Stimulated activated naive CD8-positive, alpha-beta T cell treated with anti-CD3 and anti-CD28 coated beads, Interleukin-15, Interleukin-2, amounts not matched to agents 100 U/mL and 50 U/mL, for 24 hours (primary cell): ENCODE results near the gene FAM3C.

ENCODE experiments used
- ATAC-seq: fragments of 150-1000 bp; cut with Tn5 transposase; one replicate; pipeline ENCODE4 v1.10.0; 2021
- DNase-seq: peaks from one replicate; pipeline ENCODE4 v3.0.0; 2021

Gene FAM3C

GRCh38 chr7:121376979-121377378 is 19.1 kb downstream of the FAM3C start:
- DNase-seq = no peak
- ATAC-seq = no peak

- no peak for DNase-seq
- ATAC-seq = no peak
These were observed 22.9 kb downstream of the FAM3C start for GRCh38 chr7:121373177-121373576.

GRCh38 chr7:121372376-121373010 is 23.6 kb downstream of the FAM3C start:
- ATAC-seq = peak; percentile 84

GRCh38 chr7:121371883-121372282 is 24.2 kb downstream of the FAM3C start:
- ATAC-seq = no peak
- DNase-seq = no peak

More at GRCh38 chr7:121372376-121373010, 23.6 kb downstream of the FAM3C start:
- no peak for DNase-seq

GRCh38 chr7:121371367-121371766 is 24.7 kb downstream of the FAM3C start:
- ATAC-seq (no peak), DNase-seq (no peak)

- no peak for ATAC-seq
These were observed 26.6 kb downstream of the FAM3C start for GRCh38 chr7:121369462-121369861.

GRCh38 chr7:121366852-121367431 is 29.2 kb downstream of the FAM3C start:
- no peak for DNase-seq
- no peak for ATAC-seq

More at GRCh38 chr7:121369462-121369861, 26.6 kb downstream of the FAM3C start:
- DNase-seq = no peak

- DNase-seq (no peak), ATAC-seq (no peak)
These were observed 35.5 kb downstream of the FAM3C start for GRCh38 chr7:121360564-121360963.

- ATAC-seq (no peak), DNase-seq (no peak)
These were observed 40.5 kb downstream of the FAM3C start for GRCh38 chr7:121355574-121355973.

- ATAC-seq (no peak), DNase-seq (no peak)
These were observed 43.8 kb downstream of the FAM3C start for GRCh38 chr7:121352323-121352722.

GRCh38 chr7:121351682-121352081 is 44.4 kb downstream of the FAM3C start:
- DNase-seq = no peak
- ATAC-seq = no peak

GRCh38 chr7:121344497-121344896 is 51.6 kb downstream of the FAM3C start:
- DNase-seq (no peak), ATAC-seq (no peak)

GRCh38 chr7:121344093-121344492 is 52.0 kb downstream of the FAM3C start:
- DNase-seq (no peak), ATAC-seq (no peak)

GRCh38 chr7:121343302-121343701 is 52.8 kb downstream of the FAM3C start:
- DNase-seq (no peak), ATAC-seq (no peak)

- ATAC-seq = no peak
- no peak for DNase-seq
These were observed 53.5 kb downstream of the FAM3C start for GRCh38 chr7:121342631-121343030.

- ATAC-seq = no peak
- no peak for DNase-seq
These were observed 54.2 kb downstream of the FAM3C start for GRCh38 chr7:121341933-121342332.

GRCh38 chr7:121339082-121339481 is 57.0 kb downstream of the FAM3C start:
- no peak for DNase-seq
- ATAC-seq = no peak

- DNase-seq (no peak), ATAC-seq (no peak)
These were observed 58.7 kb downstream of the FAM3C start for GRCh38 chr7:121337398-121337797.

- ATAC-seq (no peak), DNase-seq (no peak)
These were observed 59.5 kb downstream of the FAM3C start for GRCh38 chr7:121336579-121336978.

GRCh38 chr7:121334875-121335648 is 61.0 kb downstream of the FAM3C start:
- DNase-seq = no peak
- no peak for ATAC-seq

GRCh38 chr7:121334376-121334775 is 61.7 kb downstream of the FAM3C start:
- DNase-seq (no peak), ATAC-seq (no peak)

GRCh38 chr7:121331574-121331973 is 64.5 kb downstream of the FAM3C start:
- DNase-seq = no peak
- no peak for ATAC-seq

- ATAC-seq (no peak), DNase-seq (no peak)
These were observed 65.1 kb downstream of the FAM3C start for GRCh38 chr7:121331048-121331447.
